Right lung (tissue), 5 donors: ENCODE measurements around the gene VPS51. TPM values are rescaled to one million over a fixed set of nuclear protein-coding genes. Genes with fewer than 3 reads are reported as not detected.
"Not testable (repeated sequence)": the region's sequence is repeated elsewhere in the genome, so short reads cannot be mapped to it uniquely, and the experiment has no call there.

Source experiments
- DNase-seq, 2 donors: peaks; one replicate each; pipeline ENCODE4 v3.0.0-alpha.2; 2013
- polyA plus RNA-seq, 5 donors: library from polyadenylated mRNA; unstranded; fragments of 120-200 nt; gene quantifications; one replicate each; pipeline versions ENCODE4 v1.2.1 to v1.2.3, GENCODE V29; 2013; ENCODE audit warnings: inconsistent platforms in 1 of 5, low replicate concordance in 1 of 5; ENCODE audit not compliant: insufficient read length in 5 of 5, insufficient read depth in 1 of 5

VPS51 gene
- polyA plus RNA-seq, 5 donors = 84.5 to 148 (median 99.6) TPM

- DNase-seq = no peak
These were observed 37.7 kb downstream of the VPS51 start for GRCh38 chr11:65133724-65134123.

DNA sequence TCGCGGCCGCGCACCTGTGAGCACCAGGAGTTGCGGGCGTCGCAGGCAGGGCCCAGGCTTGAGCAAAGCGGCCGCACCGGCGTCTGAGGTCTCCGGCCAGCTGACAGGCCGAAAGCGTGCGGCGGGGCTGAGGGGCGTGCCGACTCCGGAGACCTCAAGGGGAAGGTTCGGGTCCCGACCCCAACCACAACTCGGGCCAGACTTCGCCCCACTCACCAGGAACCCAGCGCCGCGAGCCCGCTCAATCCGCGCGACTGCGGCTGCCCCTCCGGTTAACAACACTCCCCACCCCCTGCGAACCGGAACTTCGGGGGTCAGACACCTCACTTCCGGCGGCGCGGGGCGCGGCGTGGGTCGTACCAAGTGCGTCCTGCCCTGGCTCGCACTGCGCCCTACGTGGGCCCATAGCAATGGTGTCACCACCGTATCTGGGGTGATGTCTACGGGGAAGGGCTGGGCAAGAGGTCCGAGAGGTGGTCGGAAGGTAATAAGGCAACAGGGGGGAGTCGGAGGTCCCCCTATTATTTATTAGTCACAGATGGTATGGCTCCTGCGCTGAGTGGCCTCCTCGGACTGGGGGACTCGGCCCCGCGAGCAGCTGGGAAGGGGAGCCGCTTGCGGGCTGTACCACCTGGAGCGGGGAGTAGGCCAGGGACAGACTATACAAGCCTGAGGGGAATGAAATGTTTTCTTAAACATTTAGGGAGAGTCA is 38.4 kb downstream of the VPS51 start, which contains the start of gene SYVN1:
TSS of gene SYVN1 (minus strand) at position 280 of the 712 bp plus-strand sequence. CDS start 918 bp downstream, outside the sequence.
- DNase-seq = peak; percentile 94 to 96

GRCh38 chr11:65134952-65135632 is 39.1 kb downstream of the VPS51 start:
- DNase-seq = peak in 1 of 2 donors; percentile 92

DNA sequence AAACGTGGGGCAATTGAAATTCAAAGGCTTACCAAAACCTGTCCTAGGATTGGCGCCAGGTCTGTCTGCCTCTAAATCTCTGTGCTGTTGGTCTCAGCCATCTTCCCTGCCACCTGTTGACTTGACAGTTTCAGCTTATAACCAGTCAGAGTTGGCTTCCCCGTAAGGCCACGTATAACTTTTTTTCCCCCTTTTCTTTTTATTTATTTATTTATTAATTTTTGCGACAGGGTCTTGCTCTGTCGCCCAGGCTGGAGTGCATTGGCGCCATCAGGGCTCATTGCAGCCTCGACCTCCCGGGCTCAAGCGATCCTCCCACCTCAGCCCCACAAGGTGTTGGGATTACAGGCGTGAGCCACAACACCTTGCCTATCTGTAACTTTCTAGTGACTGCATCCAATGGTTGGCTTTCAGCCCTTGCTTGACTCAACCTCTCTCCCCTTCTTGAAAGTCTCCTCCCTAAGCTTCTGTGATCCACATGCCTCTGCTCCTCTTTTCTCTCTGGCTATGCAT is 39.7 kb downstream of the VPS51 start:
- DNase-seq = no peak

GRCh38 chr11:65136515-65137096 is 40.6 kb downstream of the VPS51 start:
- no peak for DNase-seq

GRCh38 chr11:65141896-65142494 is 46.0 kb downstream of the VPS51 start:
- no peak for DNase-seq

GRCh38 chr11:65147352-65148075 is 51.5 kb downstream of the VPS51 start:
- no peak for DNase-seq

- no peak for DNase-seq
These were observed 52.6 kb downstream of the VPS51 start for GRCh38 chr11:65148657-65149056.

- not testable (repeated sequence) for DNase-seq
These were observed 54.1 kb downstream of the VPS51 start for GRCh38 chr11:65150131-65150508.

- peak; percentile 17 to 24 for DNase-seq
These were observed 54.7 kb downstream of the VPS51 start for GRCh38 chr11:65150509-65151299.

DNA sequence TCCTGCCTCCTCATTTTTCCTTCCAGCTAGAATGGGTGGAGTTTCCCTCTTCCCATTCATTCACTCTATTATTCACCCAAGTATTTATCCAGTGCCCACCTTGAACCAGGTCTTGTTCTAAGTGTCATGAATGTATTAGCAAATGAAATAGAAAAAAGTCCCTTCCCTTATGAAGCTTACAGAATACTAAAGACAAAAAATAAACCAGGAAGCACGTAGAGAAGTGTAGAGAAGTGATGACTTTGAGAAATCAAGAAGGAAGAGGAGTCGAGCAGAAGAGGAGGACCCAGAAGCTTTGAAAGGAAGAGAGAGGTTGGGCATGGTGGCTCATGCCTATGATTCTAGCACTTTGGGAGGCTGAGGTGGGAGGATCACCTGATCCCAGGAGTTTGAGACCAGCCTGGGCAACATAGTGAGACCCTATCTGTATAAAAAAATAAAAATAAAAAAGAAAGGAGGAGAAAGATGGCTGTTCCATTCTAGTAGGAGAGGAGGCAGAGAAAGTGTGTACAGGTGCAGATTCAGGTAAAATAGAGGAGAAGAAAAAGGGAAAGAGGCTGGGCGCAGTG is 55.4 kb downstream of the VPS51 start:
- DNase-seq = no peak

GRCh38 chr11:65152122-65152521 is 56.1 kb downstream of the VPS51 start:
- no peak for DNase-seq

GRCh38 chr11:65156256-65156655 is 60.2 kb downstream of the VPS51 start:
- DNase-seq = no peak

DNA sequence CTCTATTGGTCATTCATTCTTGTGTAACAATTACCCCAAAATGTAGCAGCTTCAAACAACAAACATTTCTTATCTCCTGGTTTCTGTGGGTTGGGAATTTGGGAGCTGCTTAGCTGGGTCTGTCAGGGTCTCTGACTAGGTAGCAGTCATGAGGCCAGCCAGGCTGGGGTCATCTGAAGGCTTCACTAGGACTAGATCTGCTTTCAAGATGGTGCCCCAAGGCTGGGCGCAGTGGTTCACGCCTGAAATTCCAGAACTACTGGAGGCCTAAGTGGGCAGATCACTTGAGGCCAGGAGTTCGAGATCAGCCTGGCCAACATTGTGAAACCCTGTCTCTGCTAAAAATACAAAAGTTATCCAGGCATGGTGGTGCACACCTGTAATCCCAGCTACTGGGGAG is 60.9 kb downstream of the VPS51 start:
- DNase-seq = no peak

DNA sequence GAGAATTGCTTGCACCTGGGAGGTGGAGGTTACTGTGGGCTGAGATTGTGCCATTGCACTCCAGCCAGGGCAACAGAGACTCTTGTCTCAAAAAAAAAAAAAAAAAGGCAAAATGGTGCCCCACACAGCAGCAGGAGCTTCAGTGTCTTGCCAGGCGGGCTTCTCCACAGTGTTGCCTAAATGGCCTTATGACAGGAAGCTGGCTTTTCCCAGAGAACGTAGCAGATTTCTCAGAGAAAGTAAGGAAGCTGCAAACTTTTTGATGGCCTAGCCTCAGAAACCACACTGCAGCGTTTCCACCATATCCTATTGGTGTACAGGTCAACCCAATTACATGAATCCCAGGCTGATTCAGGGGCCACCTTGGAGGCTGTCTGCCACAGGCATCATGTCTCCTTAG is 61.3 kb downstream of the VPS51 start:
- no peak for DNase-seq

- DNase-seq = no peak
These were observed 63.0 kb downstream of the VPS51 start for GRCh38 chr11:65159012-65159411.

- DNase-seq = no peak
These were observed 64.6 kb downstream of the VPS51 start for GRCh38 chr11:65160643-65161042.
